ENCODE measurements around the gene FHL2. TPM values are rescaled to one million over a fixed set of nuclear protein-coding genes. Genes with fewer than 3 reads are reported as not detected.

FHL2 gene
- total and polyA plus RNA-seq, 4 donors = 3.9 to 9.0 (median 6.5) TPM

DNA sequence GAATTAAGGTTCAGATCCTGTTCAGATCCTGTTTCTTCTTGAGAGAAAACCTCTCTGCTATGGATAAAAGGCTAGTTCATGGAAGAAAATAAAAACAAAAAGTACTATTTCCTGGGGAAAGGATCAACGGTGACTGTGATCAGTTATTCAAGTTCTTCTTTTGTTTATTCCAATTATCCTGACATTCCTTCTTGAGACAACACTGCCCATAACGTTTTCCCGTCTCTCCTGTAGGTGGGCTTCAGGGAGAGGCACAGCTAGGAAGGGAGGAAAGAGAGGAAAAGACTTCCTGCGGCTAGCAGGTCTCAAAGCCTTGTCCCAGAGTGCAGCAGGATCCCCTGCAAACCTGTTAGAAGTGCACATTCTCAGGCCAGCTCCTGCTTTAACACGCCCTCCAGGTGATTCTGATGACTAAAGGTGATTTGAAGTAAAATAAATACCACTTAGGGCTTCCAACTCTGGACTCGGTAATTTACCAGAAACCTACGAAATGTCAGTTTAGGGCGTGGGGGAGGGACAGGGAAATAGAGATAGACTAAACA is 4.5 kb upstream of the FHL2 start:
- no peak for DNase-seq (ENCODE audit: low spot score)
- no peak overlapping the region for H3K9ac ChIP-seq (ENCODE audit: low read depth in 1 of 2, low read length in 2 of 2)
- TF ChIP-seq, protein P1, sequence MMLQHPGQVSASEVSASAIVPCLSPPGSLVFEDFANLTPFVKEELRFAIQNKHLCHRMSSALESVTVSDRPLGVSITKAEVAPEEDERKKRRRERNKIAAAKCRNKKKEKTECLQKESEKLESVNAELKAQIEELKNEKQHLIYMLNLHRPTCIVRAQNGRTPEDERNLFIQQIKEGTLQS (IDR thresholded peaks at IDR 0.05) = no peak
- TF ChIP-seq, protein P2, sequence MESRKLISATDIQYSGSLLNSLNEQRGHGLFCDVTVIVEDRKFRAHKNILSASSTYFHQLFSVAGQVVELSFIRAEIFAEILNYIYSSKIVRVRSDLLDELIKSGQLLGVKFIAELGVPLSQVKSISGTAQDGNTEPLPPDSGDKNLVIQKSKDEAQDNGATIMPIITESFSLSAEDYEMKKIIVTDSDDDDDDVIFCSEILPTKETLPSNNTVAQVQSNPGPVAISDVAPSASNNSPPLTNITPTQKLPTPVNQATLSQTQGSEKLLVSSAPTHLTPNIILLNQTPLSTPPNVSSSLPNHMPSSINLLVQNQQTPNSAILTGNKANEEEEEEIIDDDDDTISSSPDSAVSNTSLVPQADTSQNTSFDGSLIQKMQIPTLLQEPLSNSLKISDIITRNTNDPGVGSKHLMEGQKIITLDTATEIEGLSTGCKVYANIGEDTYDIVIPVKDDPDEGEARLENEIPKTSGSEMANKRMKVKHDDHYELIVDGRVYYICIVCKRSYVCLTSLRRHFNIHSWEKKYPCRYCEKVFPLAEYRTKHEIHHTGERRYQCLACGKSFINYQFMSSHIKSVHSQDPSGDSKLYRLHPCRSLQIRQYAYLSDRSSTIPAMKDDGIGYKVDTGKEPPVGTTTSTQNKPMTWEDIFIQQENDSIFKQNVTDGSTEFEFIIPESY (IDR thresholded peaks at IDR 0.05) = no peak
- TF ChIP-seq JUND (IDR thresholded peaks at IDR 0.05) (no peak), RAD21 (IDR thresholded peaks at IDR 0.05) (no peak), RXRA (IDR thresholded peaks at IDR 0.05) (no peak), EGR1 (IDR thresholded peaks at IDR 0.05; ENCODE audit: low read depth in 2 of 2) (no peak), NR2F2 (IDR thresholded peaks at IDR 0.05) (no peak), FOXA1 (IDR thresholded peaks at IDR 0.05) (no peak), GABPA (IDR thresholded peaks at IDR 0.05 in 1 of 2, conservative IDR thresholded peaks at IDR 0.05 in 1 of 2) (no peak)
- TF ChIP-seq, protein P3, sequence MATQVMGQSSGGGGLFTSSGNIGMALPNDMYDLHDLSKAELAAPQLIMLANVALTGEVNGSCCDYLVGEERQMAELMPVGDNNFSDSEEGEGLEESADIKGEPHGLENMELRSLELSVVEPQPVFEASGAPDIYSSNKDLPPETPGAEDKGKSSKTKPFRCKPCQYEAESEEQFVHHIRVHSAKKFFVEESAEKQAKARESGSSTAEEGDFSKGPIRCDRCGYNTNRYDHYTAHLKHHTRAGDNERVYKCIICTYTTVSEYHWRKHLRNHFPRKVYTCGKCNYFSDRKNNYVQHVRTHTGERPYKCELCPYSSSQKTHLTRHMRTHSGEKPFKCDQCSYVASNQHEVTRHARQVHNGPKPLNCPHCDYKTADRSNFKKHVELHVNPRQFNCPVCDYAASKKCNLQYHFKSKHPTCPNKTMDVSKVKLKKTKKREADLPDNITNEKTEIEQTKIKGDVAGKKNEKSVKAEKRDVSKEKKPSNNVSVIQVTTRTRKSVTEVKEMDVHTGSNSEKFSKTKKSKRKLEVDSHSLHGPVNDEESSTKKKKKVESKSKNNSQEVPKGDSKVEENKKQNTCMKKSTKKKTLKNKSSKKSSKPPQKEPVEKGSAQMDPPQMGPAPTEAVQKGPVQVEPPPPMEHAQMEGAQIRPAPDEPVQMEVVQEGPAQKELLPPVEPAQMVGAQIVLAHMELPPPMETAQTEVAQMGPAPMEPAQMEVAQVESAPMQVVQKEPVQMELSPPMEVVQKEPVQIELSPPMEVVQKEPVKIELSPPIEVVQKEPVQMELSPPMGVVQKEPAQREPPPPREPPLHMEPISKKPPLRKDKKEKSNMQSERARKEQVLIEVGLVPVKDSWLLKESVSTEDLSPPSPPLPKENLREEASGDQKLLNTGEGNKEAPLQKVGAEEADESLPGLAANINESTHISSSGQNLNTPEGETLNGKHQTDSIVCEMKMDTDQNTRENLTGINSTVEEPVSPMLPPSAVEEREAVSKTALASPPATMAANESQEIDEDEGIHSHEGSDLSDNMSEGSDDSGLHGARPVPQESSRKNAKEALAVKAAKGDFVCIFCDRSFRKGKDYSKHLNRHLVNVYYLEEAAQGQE (IDR thresholded peaks at IDR 0.05) = no peak

DNA sequence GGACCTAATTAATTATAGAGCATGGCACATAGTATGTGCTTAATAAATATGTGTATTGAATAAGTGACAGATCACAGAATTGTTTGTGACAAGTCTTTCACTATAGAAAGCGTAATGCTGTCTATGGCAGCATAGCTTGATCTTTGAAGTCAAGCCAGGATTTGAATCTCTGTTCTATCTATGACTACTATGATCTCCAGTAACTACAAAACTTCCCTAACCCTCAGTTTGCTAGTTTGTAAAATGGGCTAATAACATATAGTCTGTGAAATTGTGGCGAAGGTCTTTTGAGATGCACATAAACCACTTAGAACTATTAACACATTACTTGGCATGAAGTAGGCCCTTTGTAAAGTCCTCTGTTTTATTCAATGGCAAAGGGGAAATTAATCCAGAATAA is 4.0 kb upstream of the FHL2 start:
- H3K27ac ChIP-seq (ENCODE audit: low read depth in 1 of 2, low read length in 2 of 2) = no peak overlapping the region
- no peaks in the 10 kb centered on the region for H3K36me3 ChIP-seq (ENCODE audit: control insufficient read depth in 4 of 4, insufficient read depth in 3 of 4, low read depth in 1 of 4, low read length in 3 of 4)
- H3K27me3 ChIP-seq (ENCODE audit: control insufficient read depth in 4 of 4, insufficient read depth in 4 of 4, low read length in 3 of 4) = no peaks in the 10 kb centered on the region
- H3K4me1 ChIP-seq (ENCODE audit: control insufficient read depth in 4 of 4, insufficient read depth in 4 of 4, low read length in 3 of 4) = peaks cover 0 to 3% (median 1%) of the 10 kb centered on the region in 4 donors
- no peak overlapping the region for H3K9ac ChIP-seq (ENCODE audit: low read depth in 1 of 2, low read length in 2 of 2)
- no peak for DNase-seq (ENCODE audit: low spot score)
- H3K9me3 ChIP-seq (ENCODE audit: control insufficient read depth in 4 of 4, low read length in 3 of 4) = no peaks in the 10 kb centered on the region
- no peak overlapping the region for H3K4me3 ChIP-seq (ENCODE audit: low read depth in 1 of 3, low read length in 3 of 3)
- no peak for TF ChIP-seq JUND (IDR thresholded peaks at IDR 0.05)
- 98% methylated on average over 2 of the region's 2 CpGs for WGBS

More for the DNA sequence above, 4.5 kb upstream of the FHL2 start:
- Histone ChIP-seq H3K4me1 (ENCODE audit: control insufficient read depth in 4 of 4, insufficient read depth in 4 of 4, low read length in 3 of 4) (peaks cover 0 to 3% (median 1%) of the 10 kb centered on the region in 4 donors), H3K4me3 (ENCODE audit: low read depth in 1 of 3, low read length in 3 of 3) (no peak overlapping the region), H3K27me3 (ENCODE audit: control insufficient read depth in 4 of 4, insufficient read depth in 4 of 4, low read length in 3 of 4) (no peaks in the 10 kb centered on the region), H3K36me3 (ENCODE audit: control insufficient read depth in 4 of 4, insufficient read depth in 3 of 4, low read depth in 1 of 4, low read length in 3 of 4) (no peaks in the 10 kb centered on the region), H3K27ac (ENCODE audit: low read depth in 1 of 2, low read length in 2 of 2) (no peak overlapping the region), H3K9me3 (ENCODE audit: control insufficient read depth in 4 of 4, low read length in 3 of 4) (no peaks in the 10 kb centered on the region)
- 75% methylated on average over 8 of the region's 8 CpGs for WGBS

DNA sequence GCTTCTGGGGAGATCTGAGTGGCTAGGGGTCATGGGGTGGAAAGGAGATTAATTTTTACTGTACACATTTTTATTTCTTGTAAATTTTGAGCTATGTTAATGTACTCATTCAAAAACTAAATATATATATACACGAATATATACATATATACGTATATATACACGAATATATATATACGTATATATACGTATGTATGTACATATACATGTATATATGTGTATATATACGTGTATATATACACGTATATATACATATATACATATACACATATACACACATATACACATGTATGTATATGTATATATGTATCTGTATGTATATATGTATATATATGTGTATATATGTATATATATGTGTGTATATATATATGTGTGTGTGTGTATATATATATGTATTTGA is 3.0 kb upstream of the FHL2 start:
- no peaks in the 10 kb centered on the region for H3K9me3 ChIP-seq (ENCODE audit: control insufficient read depth in 4 of 4, low read length in 3 of 4)
- no peak overlapping the region for H3K27ac ChIP-seq (ENCODE audit: low read depth in 1 of 2, low read length in 2 of 2)
- H3K9ac ChIP-seq (ENCODE audit: low read depth in 1 of 2, low read length in 2 of 2) = no peak overlapping the region
- WGBS = 88% methylated on average over 7 of the region's 7 CpGs
- H3K4me1 ChIP-seq (ENCODE audit: control insufficient read depth in 4 of 4, insufficient read depth in 4 of 4, low read length in 3 of 4) = peaks cover 0 to 3% (median 1%) of the 10 kb centered on the region in 4 donors
- DNase-seq (ENCODE audit: low spot score) = no peak
- H3K27me3 ChIP-seq (ENCODE audit: control insufficient read depth in 4 of 4, insufficient read depth in 4 of 4, low read length in 3 of 4) = peaks cover 0 to 2% (median 0%) of the 10 kb centered on the region in 4 donors
- TF ChIP-seq RAD21 (IDR thresholded peaks at IDR 0.05) (no peak), SP1 (IDR thresholded peaks at IDR 0.05) (no peak), EGR1 (IDR thresholded peaks at IDR 0.05; ENCODE audit: low read depth in 2 of 2) (no peak), GABPA (IDR thresholded peaks at IDR 0.05 in 1 of 2, conservative IDR thresholded peaks at IDR 0.05 in 1 of 2) (no peak)
- TF ChIP-seq, protein P1 (IDR thresholded peaks at IDR 0.05) = no peak
- H3K4me3 ChIP-seq (ENCODE audit: low read depth in 1 of 3, low read length in 3 of 3) = no peak overlapping the region
- no peaks in the 10 kb centered on the region for H3K36me3 ChIP-seq (ENCODE audit: control insufficient read depth in 4 of 4, insufficient read depth in 3 of 4, low read depth in 1 of 4, low read length in 3 of 4)
